Activated CD4-positive, CD25-positive, alpha-beta regulatory T cell treated with anti-CD3 and anti-CD28 coated beads, Interleukin-2, amount 50 U/mL, for 16 hours (primary cell): ENCODE results near the gene FAM209A.
"Not testable (repeated sequence)": the region's sequence is repeated elsewhere in the genome, so short reads cannot be mapped to it uniquely, and the experiment has no call there.

ENCODE experiments used
- DNase-seq: peaks from one replicate; pipeline ENCODE4 v3.0.0-alpha.2; 2020; ENCODE audit warnings: low read depth, low spot score

FAM209A gene

DNA sequence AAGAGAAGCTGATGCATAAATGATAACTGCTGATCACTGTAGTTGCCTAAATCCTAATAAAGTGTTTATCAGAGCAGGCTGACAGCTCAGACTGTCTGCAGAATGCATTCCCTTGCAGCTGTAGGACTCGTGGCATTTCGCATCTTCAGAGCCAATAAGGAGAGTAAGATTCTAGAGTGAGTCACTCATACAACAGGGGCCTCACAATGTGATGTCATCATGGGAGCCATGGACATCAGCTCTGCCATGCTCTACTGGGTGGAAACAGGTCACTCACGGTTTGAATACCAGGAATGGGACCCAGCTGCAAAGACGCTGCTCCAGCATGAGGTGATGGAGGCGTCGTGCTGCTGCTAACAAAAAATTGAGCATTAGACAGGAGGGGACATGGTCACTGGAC, 15.9 kb downstream of the FAM209A start:
- no peak for DNase-seq

GRCh38 chr20:56542489-56543030, 18.0 kb downstream of the FAM209A start:
- DNase-seq, result no peak

GRCh38 chr20:56551571-56551970, 27.0 kb downstream of the FAM209A start:
- DNase-seq, result no peak

DNA sequence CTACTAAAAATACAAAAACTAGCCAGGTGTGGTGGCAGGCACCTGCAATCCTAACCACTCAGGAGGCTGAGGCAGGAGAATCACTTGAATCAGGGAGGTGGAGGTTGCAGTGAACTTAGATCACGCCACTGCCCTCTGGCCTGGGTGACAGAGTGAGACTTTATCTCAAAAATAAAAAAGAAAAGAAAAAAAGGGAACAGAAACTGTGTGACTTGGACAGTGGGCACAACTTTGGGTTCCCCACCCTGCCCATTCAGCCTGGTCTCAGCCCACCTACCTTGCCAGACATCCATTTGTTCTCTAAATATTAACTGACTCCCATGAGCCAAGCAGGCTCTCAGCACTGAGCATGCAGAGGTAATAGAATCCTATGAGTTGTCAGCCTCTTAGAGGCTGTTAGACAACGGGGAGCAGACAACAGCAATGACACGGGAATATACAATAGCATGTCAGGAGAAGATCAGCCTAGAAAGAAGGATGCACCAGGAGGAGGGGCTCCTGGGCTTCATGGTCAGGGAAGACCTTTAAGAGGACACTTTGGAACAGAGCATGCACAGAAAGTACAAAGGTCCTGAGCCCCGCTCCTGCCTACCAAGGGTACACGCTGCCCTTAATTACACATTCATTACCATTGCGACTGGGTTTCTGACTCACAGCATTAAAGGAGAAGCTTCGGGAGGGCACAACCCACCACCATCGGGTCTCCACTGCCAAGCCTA, 28.5 kb downstream of the FAM209A start:
- no peak for DNase-seq

GRCh38 chr20:56554869-56555268, 30.3 kb downstream of the FAM209A start:
- DNase-seq, result no peak

GRCh38 chr20:56558968-56559367, 34.4 kb downstream of the FAM209A start:
- DNase-seq, result no peak

- DNase-seq, result not testable (repeated sequence)
Observed at GRCh38 chr20:56564526-56564925, 40.0 kb downstream of the FAM209A start.

DNA sequence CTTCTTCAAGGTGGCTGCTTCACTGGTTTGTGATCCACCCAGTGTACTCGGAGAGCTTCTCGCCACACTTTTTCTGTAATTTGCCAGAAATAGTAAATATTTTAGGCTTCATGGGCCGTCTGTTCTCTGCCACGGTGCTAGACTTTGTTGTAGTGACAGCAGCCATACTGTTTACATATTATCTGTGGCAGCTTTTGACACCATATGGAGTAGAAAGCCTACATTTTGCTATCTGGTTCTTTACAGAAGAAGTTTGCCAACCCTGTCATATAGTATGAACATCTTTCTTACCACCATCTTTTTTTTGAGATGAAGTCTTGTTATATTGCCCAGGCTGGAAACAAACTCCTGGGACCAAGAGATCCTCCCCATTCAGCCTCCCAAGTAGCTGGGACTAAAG, 41.0 kb downstream of the FAM209A start:
- DNase-seq, result no peak

- DNase-seq, result no peak
Observed at GRCh38 chr20:56566621-56567020, 42.1 kb downstream of the FAM209A start.

DNA sequence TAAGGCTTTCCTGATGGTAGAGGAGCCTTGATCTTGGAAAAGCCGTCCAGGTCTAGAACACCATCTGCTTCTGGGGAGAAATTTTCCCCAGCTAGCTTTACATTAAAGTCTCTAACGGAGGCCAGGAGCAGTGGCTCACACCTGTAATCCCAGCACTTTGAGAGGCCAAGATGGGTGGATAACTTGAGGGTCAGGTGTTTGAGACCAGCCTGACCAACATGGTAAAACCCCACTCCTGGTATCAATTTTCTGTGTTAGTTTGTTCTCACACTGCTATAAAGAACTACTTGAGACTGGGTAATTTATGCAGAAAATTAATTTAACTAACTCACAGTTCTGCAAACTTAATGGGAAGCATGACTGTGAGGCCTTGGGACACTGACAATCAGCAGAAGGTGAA, 46.3 kb downstream of the FAM209A start:
- DNase-seq, result no peak

GRCh38 chr20:56572172-56572571, 47.6 kb downstream of the FAM209A start:
- DNase-seq, result no peak

GRCh38 chr20:56573986-56574385, 49.4 kb downstream of the FAM209A start:
- no peak for DNase-seq

- DNase-seq, result no peak
Observed at GRCh38 chr20:56574531-56575142, 50.1 kb downstream of the FAM209A start.

DNA sequence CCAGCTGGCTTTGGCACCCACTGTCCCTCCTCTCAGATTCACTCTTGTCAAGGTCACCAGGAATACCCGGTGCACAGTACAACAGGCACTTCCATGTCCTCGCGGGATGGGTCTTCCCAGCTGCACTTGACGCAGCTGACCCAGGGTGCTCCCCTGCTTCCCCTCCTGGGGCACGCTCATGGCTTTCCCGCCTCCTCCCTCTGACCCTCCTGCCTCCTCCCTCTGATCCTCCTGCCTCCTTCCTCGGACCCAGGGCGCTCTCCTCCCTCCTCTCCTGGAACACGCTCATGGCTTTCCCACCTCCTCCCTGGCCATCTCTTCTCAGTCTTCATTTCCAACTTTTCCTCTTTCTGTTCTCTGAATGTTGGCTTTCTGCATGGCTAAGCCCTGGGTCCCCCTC, 50.6 kb downstream of the FAM209A start:
- DNase-seq, result no peak
